ENCODE data around the gene ZNF677.

DNA sequence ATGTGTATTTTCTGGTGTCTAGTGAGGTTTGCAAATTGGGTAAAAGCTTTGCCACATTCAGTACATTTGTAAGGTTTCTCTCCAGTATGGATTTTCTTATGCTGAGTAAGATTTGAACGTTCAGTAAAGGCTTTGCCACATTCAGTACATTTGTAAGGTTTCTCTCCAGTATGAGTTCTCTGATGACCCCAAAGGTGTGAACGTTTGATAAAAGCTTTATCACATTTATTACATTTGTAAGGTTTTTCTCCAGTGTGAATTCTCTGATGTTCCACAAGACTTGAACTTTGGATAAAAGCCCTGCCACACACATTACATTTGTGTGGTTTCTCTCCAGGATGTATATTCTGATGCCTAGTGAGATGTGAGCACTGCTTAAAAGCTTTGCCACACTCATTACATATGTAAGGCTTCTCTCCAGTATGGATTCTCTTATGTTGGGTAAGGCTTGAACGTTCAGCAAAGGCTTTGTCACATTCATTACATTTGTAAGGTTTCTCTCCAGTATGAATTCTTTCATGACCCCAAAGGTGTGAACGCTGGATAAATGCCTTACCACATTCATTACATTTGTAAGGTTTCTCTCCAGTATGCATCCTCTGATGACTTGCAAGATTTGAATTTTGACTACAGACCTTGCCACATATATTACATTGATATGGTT, 17.4 kb downstream of the ZNF677 start:
- TF ChIP-seq, protein P1, sequence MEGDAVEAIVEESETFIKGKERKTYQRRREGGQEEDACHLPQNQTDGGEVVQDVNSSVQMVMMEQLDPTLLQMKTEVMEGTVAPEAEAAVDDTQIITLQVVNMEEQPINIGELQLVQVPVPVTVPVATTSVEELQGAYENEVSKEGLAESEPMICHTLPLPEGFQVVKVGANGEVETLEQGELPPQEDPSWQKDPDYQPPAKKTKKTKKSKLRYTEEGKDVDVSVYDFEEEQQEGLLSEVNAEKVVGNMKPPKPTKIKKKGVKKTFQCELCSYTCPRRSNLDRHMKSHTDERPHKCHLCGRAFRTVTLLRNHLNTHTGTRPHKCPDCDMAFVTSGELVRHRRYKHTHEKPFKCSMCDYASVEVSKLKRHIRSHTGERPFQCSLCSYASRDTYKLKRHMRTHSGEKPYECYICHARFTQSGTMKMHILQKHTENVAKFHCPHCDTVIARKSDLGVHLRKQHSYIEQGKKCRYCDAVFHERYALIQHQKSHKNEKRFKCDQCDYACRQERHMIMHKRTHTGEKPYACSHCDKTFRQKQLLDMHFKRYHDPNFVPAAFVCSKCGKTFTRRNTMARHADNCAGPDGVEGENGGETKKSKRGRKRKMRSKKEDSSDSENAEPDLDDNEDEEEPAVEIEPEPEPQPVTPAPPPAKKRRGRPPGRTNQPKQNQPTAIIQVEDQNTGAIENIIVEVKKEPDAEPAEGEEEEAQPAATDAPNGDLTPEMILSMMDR (tag by site-specific recombination; IDR thresholded peaks at IDR 0.05) = no peak
- TF ChIP-seq, protein P2, sequence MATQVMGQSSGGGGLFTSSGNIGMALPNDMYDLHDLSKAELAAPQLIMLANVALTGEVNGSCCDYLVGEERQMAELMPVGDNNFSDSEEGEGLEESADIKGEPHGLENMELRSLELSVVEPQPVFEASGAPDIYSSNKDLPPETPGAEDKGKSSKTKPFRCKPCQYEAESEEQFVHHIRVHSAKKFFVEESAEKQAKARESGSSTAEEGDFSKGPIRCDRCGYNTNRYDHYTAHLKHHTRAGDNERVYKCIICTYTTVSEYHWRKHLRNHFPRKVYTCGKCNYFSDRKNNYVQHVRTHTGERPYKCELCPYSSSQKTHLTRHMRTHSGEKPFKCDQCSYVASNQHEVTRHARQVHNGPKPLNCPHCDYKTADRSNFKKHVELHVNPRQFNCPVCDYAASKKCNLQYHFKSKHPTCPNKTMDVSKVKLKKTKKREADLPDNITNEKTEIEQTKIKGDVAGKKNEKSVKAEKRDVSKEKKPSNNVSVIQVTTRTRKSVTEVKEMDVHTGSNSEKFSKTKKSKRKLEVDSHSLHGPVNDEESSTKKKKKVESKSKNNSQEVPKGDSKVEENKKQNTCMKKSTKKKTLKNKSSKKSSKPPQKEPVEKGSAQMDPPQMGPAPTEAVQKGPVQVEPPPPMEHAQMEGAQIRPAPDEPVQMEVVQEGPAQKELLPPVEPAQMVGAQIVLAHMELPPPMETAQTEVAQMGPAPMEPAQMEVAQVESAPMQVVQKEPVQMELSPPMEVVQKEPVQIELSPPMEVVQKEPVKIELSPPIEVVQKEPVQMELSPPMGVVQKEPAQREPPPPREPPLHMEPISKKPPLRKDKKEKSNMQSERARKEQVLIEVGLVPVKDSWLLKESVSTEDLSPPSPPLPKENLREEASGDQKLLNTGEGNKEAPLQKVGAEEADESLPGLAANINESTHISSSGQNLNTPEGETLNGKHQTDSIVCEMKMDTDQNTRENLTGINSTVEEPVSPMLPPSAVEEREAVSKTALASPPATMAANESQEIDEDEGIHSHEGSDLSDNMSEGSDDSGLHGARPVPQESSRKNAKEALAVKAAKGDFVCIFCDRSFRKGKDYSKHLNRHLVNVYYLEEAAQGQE (tag by site-specific recombination; IDR thresholded peaks at IDR 0.05) = no peak
- TF ChIP-seq ZNF121 (tag by site-specific recombination; IDR thresholded peaks at IDR 0.05) (no peak), ZSCAN23 (tag by site-specific recombination; IDR thresholded peaks at IDR 0.05) (no peak), TCF7L2 (IDR thresholded peaks at IDR 0.05; ENCODE audit: borderline replicate concordance, low read depth, low read length) (no peak), ZNF335 (tag by site-specific recombination; conservative IDR thresholded peaks at IDR 0.05) (no peak), KLF16 (tag by site-specific recombination; IDR thresholded peaks at IDR 0.05) (no peak), REPIN1 (tag by site-specific recombination; IDR thresholded peaks at IDR 0.05; ENCODE audit: low read depth) (no peak)
- TF ChIP-seq, protein P3, sequence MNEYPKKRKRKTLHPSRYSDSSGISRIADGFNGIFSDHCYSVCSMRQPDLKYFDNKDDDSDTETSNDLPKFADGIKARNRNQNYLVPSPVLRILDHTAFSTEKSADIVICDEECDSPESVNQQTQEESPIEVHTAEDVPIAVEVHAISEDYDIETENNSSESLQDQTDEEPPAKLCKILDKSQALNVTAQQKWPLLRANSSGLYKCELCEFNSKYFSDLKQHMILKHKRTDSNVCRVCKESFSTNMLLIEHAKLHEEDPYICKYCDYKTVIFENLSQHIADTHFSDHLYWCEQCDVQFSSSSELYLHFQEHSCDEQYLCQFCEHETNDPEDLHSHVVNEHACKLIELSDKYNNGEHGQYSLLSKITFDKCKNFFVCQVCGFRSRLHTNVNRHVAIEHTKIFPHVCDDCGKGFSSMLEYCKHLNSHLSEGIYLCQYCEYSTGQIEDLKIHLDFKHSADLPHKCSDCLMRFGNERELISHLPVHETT (tag by site-specific recombination; IDR thresholded peaks at IDR 0.05) = no peak

All from HEK293 (cell line).